Tongue (tissue), 2 donors: ENCODE measurements around the gene CFHR3. TPM values are rescaled to one million over a fixed set of nuclear protein-coding genes. Genes with fewer than 3 reads are reported as not detected.
"Not testable (repeated sequence)": the region's sequence is repeated elsewhere in the genome, so short reads cannot be mapped to it uniquely, and the experiment has no call there.

Experiments used
- DNase-seq: peaks from one replicate; pipeline ENCODE4 v3.0.0-alpha.2; 2015
- total RNA-seq: library from RNA; depleted of rRNA; stranded (reverse); fragments of >200 nt; gene quantifications from one replicate; pipeline ENCODE4 v1.2.3, GENCODE V29; 2014

Gene CFHR3
- total RNA-seq, result 0.51 TPM

- no peak for DNase-seq
Measured at GRCh38 chr1:196774603-196775002, at the start of gene CFHR3. Gene CFHR3 (plus strand): TSS chr1:196774840. CDS start chr1:196774887, 47 bp downstream.

- no peak for DNase-seq
Measured at GRCh38 chr1:196732526-196732925, 42.1 kb upstream of the CFHR3 start.

- DNase-seq, result no peak
Measured at GRCh38 chr1:196733091-196733970, 41.3 kb upstream of the CFHR3 start.

DNA sequence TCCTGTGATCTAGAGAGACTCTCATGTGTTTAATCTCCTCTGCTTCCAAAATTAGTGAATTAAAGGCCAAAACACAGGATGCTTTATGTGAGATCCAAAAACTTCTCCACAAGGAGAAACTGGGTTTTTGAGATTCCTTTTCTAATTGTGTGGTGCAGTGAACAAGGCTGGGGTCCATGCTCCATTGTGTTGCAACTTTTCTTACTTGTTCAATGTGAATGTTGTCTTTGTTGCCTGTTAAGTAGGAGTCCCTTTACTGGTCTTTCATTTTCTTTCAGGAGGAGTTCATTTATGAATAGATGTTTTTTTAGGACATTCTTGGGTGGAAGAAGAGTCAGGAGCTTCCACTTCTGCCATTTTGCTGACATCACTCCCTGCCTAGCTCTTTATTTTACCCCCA is 40.6 kb upstream of the CFHR3 start:
- no peak for DNase-seq

DNA sequence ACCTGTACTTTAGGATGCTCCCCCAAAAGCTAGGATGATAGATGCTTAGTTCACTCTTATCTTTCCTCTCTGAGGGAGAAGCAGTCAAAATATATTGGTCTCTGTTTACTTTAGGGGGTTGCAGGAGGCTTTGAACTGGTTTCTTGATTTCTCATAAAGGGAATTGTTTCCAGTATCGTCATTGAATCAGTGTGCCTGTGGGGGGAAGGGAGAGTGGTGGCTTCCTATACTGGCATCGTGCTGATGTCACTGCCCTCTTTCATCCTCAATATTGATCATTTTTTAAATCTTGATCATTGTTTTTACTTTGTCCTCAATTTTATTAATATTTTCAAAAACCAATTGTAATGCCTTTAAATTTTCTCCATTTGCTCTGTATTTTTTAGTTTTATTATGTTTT is 40.2 kb upstream of the CFHR3 start:
- DNase-seq, result no peak

DNA sequence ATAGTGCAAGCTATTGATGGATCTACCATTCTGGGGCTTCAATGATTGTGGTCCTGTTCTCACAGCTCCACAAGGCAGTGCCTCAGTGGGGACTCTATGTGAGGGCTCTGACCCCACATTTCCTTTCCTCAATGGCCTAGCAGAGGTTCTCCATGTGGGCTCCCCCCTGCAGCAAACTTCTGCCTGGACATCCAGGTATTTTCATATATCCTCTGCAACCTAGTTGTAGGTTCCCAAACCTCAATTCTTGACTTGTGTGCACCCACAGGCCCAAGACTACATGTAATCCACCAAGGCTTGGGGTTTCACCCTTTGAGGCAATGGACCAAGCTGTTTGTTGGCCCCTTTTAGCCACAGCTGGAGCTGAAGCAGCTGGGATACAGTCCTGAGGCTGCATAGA is 35.9 kb upstream of the CFHR3 start:
- no peak for DNase-seq

- DNase-seq, result peak; percentile 49
Measured at GRCh38 chr1:196743244-196743643, 31.4 kb upstream of the CFHR3 start.

DNA sequence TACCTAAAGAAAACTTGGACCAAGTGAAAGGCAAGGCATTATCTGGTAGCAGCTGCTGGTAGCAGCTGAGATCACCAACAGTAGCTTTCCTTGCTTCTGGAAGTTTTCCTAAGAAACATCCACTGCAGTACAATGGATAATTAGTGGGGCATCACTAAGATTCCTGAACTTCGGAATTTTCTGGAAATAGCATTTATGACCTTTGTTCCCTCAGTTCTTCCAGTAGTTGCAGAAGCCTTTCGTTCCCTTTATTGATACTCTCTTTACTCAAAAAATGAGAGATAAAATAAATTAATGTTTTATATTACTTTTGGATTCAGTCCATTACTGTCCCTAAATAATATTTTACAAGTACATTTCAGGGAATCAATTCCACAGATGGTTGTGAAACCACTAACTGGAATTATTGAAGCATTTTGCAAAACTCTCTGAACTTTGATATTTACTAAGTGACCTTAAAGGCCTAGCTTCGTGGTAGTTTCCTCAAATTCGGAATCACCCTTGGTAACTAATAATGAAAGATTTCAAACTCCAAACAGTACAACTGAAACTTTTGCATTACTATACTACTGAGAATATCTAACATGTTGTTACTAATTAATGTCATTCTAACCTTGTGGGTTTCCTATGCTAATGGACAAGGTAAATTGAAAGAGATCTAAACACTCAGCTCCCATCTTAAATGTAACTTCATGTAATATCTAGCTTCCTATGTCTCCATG is 9.5 kb upstream of the CFHR3 start:
- DNase-seq, result peak; percentile 45

DNA sequence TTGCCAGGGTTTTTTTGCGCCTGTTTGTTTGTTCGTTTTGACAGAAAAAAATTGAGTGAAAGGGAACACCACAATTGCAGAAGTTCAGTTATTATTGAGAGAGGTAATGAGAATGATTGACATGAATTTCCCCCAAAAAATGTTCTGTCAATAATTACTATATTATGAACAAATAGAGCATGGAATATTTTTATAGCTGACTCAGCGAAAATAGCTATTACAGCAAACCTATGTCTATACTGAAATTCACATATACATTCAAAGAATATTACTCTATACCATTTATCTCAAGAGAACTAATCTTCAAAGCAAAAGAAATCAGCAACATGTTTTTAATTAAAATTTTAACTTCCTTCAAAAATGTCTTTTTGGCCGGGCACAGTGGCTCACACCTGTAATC is 4.8 kb upstream of the CFHR3 start:
- not testable (repeated sequence) for DNase-seq

- DNase-seq, result no peak
Measured at GRCh38 chr1:196773713-196774112, 927 bp upstream of the CFHR3 start.

- DNase-seq, result peak; percentile 85
Measured at GRCh38 chr1:196774175-196774574, 465 bp upstream of the CFHR3 start.

GRCh38 chr1:196777603-196778002 is 3.0 kb downstream of the CFHR3 start:
- no peak for DNase-seq

DNA sequence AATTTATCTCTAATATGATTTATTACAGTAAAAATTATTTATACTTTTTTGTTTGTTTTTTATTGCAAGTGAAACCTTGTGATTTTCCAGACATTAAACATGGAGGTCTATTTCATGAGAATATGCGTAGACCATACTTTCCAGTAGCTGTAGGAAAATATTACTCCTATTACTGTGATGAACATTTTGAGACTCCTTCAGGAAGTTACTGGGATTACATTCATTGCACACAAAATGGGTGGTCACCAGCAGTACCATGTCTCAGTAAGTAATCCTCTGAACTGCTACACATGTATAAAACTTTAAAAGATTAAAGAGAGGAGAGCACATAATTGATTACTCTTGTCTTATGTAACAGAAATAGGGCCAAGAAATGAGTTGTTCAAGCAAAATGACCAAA is 4.5 kb downstream of the CFHR3 start:
- DNase-seq, result no peak

GRCh38 chr1:196791252-196791651 is 16.6 kb downstream of the CFHR3 start:
- DNase-seq, result not testable (repeated sequence)

DNA sequence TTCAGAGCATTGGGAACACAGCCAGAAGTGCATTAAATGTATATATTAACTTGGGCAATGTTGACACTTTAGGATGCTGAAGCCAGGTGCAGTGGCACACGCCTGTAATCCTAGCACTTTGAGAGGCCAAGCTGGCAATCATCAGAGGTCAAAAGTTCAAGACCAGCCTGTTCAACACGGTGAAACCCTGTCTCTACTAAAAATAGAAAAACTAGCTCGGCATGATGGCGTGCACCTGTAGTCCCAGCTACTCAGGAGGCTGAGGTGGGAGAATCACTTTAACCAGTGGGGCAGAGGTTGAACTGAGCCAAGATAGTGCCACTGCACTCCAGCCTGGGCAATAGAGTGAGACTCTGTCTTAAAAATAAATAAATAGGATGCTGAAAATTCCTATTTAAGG is 19.5 kb downstream of the CFHR3 start:
- peak; percentile 51 for DNase-seq

GRCh38 chr1:196797891-196798290 is 23.3 kb downstream of the CFHR3 start:
- DNase-seq, result no peak

DNA sequence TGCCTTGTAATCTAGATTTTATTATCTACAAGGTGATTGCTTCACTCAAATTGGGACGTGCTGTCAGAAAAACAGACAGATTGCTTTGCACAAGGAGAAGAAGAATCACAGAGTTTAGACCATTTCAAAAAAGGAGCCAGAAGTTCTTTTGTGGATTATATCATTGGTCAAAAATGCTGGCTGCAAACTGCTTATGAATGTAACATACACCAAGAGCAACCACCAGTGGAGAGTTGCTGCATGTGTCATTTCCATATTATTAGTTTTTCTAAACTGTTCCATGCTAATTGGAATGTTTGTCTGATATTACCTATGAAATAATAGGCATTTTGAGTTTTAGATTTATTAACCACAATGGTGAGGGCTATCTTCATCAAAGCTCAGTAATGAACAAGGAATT is 27.3 kb downstream of the CFHR3 start:
- not testable (repeated sequence) for DNase-seq

DNA sequence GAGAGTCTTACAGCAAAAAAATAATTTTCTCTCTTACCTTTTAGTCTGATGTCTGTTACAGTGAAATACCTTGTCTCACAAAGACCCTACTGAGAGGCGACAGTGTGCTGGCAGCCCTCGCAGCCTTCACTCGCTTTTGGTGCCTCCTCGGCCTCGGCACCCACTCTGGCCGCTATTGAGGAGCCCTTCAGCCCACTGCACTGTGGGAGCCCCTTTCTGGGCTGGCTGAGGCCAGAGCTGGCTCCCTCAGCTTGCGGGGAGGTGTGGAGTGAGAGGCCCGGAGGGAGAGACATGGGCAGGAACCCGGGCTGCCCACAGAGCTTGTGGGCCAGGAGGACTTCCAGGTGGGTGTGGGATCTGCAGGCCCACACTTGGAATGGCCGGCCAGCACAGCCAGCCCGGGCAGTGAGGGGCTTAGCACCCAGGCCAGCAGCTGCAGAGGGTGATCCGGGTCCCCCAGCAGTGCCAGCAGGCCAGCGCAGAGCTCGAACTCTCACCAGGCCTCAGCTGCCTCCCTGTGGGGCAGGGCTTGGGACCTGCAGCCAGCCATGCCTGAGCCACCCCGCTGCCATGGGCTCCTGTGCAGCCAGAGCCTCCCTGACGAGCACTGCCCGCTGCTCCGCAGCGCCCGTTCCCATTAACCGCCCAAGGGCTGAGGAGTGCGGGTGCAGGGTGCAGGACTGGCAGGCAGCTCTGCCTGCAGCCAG is 34.0 kb downstream of the CFHR3 start:
- DNase-seq, result no peak

DNA sequence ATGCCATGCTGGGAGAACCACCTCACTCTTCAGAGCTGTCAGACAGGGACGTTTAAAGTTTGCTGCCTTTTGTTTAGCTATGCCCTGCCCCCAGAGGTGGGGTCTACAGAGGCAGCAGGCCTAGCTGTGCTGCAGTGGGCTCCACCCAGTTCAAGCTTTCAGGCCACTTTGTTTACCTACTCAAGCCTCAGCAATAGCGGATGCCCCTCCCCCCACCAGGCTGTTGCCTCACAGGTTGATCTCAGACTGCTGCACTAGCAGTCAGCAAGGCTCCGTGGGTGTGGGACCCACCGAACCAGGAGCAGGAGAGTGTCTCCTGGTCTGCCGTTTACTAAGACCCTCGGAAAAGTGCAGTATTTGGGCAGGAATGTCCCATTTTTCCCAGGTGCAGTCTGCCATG is 42.8 kb downstream of the CFHR3 start:
- not testable (repeated sequence) for DNase-seq

DNA sequence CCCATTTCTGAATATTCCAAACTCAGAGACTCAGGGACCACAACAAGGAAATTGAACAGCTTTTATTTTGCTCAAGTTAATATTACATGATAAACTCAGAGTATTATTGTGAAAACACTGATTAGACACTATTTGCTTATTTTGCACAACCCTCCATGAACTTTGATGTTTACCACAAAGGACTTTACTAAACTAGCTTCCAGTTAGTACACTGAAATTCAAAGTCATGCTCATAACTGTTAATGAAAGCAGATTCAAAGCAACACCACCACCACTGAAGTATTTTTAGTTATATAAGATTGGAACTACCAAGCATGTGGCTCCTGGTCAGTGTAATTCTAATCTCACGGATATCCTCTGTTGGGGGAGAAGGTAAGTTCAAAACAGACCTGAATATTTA is 44.9 kb downstream of the CFHR3 start, which contains the start of gene CFHR1:
Gene CFHR1, plus strand, starts transcription at position 201 of the 400 bp plus-strand sequence. Its CDS starts 114 bp downstream, at position 315.
- not testable (repeated sequence) for DNase-seq

- peak; percentile 40 for DNase-seq
Measured at GRCh38 chr1:196827860-196828259, 53.2 kb downstream of the CFHR3 start.
